G401 (cell line): Measurements from ENCODE around the gene CLDN2. TPM values are rescaled to one million over a fixed set of nuclear protein-coding genes. Genes with fewer than 3 reads are reported as not detected.
"Not testable (repeated sequence)": the region's sequence is repeated elsewhere in the genome, so short reads cannot be mapped to it uniquely, and the experiment has no call there.

Experiments used
- DNase-seq: peaks from one replicate; pipeline ENCODE4 v3.0.0-alpha.2; 2015; ENCODE audit warnings: low spot score
- in situ Hi-C: cut with HindIII; loops from 2 replicates; pipeline ENCODE4 v1.10.0; 2016; ENCODE audit warnings: low sequenced_read_pairs, mixed read lengths
- total RNA-seq: library from RNA; depleted of rRNA; stranded (reverse); fragments of >200 nt; shearing (Covaris generic); gene quantifications from 2 replicates; pipeline ENCODE4 v1.2.3, GENCODE V29; 2014; rRNA removed

CLDN2 gene
- total RNA-seq, 1 experiment from 2014 or later, result not detected

DNA sequence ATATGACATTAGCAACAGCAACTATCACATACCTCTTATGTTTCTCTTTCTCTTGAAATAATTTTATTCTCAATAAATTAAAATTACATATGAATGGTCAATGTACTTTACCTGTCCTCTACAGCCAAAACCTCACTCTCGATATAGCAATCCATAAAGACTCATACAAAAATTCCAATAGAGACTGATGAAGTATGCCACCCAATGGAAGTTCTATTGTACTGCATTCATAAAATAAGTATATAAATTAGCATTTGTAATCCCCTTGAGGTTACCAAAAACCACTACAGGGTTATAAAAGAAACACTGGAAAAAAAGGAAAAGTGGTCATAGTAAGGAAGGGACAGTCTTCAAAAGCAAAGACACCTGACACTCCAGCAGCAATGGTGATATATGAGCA, 32.8 kb downstream of the CLDN2 start:
- DNase-seq, result no peak
- in situ Hi-C loops, result no loop called here

GRCh38 chrX:106954041-106954440, 33.8 kb downstream of the CLDN2 start:
- no peak for DNase-seq
- in situ Hi-C loops, result no loop called here

DNA sequence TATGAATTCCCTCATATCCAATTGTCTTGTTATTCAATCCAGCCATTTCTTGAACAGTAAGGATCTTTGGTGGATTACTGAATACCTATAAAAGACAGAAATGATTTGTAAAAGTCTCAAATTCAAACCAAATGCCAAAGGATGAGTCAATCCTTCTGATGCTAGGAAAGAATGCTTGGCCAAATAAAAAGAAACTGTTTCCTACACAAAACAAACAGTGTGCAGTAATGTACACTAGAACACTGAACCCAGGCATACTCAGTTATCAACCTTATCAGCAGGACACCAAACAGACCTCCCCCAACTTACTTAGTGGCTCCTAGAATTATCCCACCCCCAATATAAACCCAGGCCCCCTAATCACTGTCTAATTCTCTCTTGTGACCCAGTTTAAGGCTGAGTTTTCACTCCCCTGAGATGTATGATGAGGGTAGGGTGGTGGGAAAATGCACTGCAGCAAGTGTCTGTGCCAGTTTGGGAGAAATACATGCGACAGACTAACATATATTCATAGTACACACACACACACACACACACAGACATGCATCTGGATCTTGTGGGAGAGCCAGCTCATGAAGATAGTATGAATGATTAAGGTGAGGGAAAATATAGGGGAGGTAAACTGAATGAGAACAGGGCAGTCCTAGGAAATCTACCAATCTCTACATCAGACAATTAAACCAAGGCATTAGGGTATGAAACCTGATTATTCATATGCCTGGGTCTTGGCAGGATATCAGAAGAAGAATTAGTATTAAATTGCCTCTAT, 35.0 kb downstream of the CLDN2 start:
- no peak for DNase-seq
- in situ Hi-C loops, result no loop called here

DNA sequence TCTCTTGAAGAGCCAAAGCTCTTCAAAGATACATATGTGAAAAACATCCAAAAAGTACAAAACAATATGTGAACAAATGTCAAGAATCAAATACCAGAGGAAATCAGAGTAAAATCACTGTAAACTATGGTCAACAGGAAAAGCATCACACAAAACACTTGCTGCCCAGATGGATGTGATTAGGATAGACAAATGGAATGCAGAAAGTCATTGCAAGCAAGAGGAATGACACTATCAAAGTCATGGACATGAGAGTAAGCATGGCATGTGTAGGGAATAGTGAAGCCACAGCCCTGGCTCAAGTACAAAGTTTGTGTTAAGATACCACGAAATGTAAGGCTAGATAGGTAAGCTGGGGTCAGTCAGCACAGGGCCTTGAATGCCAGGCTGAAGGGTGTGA, 37.7 kb downstream of the CLDN2 start:
- in situ Hi-C loops, result no loop called here
- DNase-seq, result no peak

- in situ Hi-C loops, result no loop called here
- no peak for DNase-seq
Measured at GRCh38 chrX:106959901-106960300, 39.7 kb downstream of the CLDN2 start.

DNA sequence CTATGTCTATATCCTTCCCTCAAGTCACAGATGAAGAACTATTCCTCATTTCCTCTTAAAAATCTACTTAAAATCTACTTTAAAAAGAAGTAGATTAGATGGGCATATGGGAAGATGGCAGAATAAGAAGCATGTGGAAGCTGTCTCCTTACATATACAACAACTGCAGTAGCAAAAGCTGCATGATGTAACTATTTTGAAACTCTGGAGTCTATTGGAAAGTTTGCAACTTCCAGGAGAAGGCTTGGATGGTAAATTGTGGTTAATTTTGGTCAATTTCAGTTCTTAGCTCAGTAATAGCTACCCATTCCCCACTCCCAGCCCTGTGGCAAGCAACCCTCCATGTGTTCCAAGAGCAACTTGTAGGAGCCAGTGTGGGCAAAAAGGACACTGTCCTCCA, 42.9 kb downstream of the CLDN2 start:
- in situ Hi-C loops, result no loop called here
- DNase-seq, result no peak

DNA sequence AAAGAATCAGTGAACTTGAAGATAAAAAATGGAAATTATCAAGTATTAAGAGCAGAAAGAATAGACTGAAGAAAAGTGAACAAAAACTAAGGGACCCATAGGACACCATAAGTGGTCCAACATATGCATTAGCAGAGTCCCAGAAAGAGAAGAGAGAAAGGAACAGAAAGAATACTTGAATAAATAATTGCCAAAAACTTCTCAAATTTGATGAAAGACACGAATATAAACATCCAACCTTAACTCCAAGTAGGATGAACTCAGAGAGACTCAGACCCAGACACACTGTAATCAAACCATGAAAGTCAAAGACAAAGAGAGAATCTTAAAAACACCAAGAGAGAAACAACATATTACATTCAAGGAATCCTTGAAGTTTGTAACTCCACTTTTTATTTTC, 44.1 kb downstream of the CLDN2 start:
- in situ Hi-C loops, result no loop called here
- DNase-seq, result no peak

GRCh38 chrX:106966547-106966946, 46.3 kb downstream of the CLDN2 start:
- DNase-seq, in situ Hi-C loops: not testable (repeated sequence)

- no peak for DNase-seq
- in situ Hi-C loops, result no loop called here
Measured at GRCh38 chrX:106972896-106973295, 52.7 kb downstream of the CLDN2 start.

GRCh38 chrX:106973433-106974149, 53.4 kb downstream of the CLDN2 start:
- in situ Hi-C loops, result no loop called here
- no peak for DNase-seq

DNA sequence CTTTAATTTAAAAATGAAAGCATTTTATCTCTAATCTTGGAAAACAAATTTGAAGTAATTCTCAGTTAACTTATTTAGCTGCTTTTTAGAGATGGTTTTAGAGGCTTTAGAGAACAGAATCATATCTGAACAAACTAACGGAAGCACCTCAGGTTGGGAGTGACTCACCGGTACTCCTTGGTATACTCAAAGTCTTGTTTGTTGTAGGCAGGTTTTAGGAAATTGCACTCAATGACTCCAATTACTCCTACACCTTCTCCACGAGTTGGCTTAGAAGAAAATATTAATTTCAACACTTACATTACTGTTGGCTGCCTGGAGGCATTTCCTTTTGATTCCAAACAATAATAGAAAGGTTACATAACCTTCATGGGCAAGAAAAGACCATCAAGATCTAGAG, 56.2 kb downstream of the CLDN2 start:
- DNase-seq, result no peak
- in situ Hi-C loops, result no loop called here

Other genes with a start within 250 kb of the CLDN2 start
- 0.43 TPM in 1 of 2 replicates, not detected in the other for gene RNF128, start 193.7 kb upstream of the CLDN2 start, total RNA-seq
- gene TBC1D8B, start 117.7 kb upstream of the CLDN2 start, total RNA-seq, result 0.03 TPM in 1 of 2 replicates, not detected in the other
- gene RIPPLY1, start 17.1 kb upstream of the CLDN2 start, total RNA-seq, result not detected in 2 replicates
- gene MORC4, start 79.8 kb downstream of the CLDN2 start, total RNA-seq, result 7.0 and 7.8 TPM in 2 replicates
- 3.1 and 10.0 TPM in 2 replicates for gene RBM41, start 198.4 kb downstream of the CLDN2 start, total RNA-seq